ENCODE measurements around the gene LPAR5. TPM values are rescaled to one million over a fixed set of nuclear protein-coding genes. Genes with fewer than 3 reads are reported as not detected.
"Not testable (repeated sequence)": the region's sequence is repeated elsewhere in the genome, so short reads cannot be mapped to it uniquely, and the experiment has no call there.

The LPAR5 gene
- total RNA-seq, 1 experiment from 2014 or later, result 0.03 TPM

DNA sequence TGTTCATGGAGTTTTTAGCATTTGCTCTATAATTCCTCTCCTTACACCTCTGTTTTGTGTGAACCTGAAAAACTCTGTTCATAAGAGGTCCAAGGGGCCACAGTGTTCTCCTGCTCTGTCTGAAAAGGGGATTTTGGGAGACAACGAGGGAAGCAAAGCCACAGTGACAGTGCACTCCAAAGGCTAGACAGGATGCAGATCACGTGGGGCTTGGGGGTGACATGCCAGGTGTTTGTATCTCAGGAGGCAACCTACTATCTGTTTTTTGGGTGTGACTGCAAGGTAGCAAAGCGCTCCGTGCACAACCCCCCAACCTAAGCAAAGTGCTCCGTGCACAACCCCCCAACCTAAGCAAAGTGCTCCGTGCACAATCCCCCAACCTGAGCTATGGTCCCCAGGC, 23.5 kb downstream of the LPAR5 start:
- in situ Hi-C loops (cut with HindIII; ENCODE audit: low sequenced_read_pairs), result no loop called here
- peak; percentile 51 for DNase-seq (ENCODE audit: low spot score)

DNA sequence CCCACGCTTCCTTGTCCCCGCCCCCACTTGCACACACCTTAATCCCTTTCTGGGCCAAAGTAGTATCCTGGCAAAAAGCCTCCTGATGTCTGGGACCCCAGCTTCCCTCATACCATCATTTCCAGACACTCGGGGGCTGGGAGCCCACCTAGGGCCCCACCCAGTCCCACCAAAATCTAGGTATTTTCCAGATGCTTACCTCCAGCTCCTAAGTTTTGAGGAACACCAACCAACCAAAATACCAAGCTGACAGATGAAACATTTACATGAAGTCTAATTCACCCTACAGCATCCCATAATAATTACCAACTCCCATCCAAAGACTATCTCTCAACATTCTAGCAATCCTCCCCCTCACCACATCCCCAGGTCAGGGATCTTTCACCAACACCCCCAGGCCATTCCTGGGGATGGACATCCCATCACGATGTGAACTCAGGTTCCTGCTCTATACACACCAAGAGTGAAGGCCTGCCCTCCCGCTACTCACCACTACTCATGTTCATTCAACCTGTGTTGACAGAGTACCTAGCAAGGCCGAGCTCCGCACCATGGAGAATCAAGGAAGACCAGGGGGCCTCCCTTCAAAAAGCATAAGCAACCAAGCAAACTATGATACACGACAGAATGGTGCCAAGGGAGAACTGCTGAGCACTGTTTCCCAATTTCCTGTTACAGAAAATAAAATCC, 27.0 kb downstream of the LPAR5 start:
- in situ Hi-C loops (cut with HindIII; ENCODE audit: low sequenced_read_pairs), result no loop called here
- DNase-seq (ENCODE audit: low spot score), result peak; percentile 66

- in situ Hi-C loops (cut with HindIII; ENCODE audit: low sequenced_read_pairs), result no loop called here
- peak; percentile 93 for DNase-seq (ENCODE audit: low spot score)
Observed at GRCh38 chr12:6607751-6608591, 27.8 kb downstream of the LPAR5 start.

GRCh38 chr12:6606331-6607131, 29.2 kb downstream of the LPAR5 start:
- peak; percentile 40 for DNase-seq (ENCODE audit: low spot score)
- in situ Hi-C loops (cut with HindIII; ENCODE audit: low sequenced_read_pairs), result no loop called here

DNA sequence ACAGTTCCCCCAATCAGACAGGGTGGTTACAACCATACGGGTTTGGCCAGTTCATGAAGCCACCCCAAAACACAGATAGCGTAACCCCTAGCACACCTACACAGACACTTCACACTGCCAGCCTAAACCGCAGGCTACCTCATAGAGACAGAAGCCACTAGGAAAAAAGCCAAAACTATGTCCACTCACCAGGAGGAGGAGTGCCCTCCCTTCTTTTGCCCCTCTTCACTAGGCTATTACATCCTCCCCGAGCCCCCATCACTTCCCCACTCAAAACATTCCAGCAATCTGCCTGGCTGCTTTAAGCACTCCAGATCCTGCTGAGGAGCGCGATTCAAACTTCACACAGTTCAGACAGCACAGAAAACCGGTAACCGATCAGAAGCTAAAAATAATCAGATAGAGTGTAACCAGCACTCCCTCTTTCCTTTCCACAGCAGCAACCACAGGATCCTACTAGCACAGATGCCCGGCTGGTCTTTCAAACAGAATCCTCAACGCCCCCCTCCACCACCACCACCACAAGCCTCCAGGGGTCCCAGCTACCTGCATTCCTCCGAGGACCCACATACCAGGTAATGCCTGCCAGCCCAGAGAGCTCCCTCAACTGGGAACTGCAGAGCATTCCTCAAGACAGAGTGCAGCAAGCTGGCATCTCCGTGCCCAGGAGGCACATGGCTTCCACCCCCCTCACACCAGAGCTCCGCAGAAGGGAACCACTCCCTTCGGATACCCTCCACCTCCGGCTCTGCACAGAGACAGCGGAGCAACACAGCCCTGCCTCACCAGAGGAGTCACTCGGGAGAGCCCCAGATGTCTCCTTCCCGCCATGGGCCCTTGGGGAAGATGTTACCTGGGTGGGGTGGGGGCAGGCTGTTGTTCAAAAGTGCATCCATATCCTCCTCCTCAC, 30.1 kb downstream of the LPAR5 start:
- in situ Hi-C loops (cut with HindIII; ENCODE audit: low sequenced_read_pairs), result no loop called here

DNA sequence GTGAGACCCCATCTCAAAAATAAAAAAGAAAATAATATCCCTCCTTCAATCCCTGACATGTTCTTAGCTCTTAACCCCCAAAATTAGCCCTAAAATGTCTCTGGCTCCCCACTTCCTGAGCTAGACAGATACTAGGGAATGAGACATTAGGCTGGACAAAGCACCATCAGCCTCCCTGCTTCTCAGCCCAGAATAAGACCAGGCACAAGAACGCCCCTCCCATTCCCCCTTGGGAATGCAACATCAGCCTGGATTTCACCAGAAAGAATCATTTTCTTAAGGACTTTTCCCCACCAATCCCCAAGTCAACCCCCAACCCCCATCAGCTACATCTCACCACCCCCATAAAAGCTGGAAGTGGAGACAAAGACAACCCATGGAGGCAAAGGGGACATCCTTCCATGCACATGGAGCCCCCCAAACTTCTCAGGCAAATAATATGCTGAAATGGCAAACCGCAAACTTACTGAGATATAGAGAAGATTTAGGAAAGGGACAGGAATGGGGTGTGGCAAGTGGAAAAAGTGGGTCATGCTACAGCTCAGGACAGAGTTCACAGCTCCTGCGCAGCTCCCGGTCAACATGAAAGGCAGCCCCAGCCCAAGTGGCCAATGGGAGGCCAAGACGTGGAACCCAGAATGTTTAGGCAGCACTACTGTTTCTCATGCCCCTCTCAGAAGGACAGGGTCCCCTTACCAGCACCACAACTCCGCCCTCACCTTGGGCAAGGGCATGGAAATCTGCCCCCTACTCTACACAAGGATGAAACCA, 31.3 kb downstream of the LPAR5 start:
- in situ Hi-C loops (cut with HindIII; ENCODE audit: low sequenced_read_pairs), result no loop called here
- peak; percentile 23 for DNase-seq (ENCODE audit: low spot score)

More for the DNA sequence above, 30.1 kb downstream of the LPAR5 start:
- DNase-seq (ENCODE audit: low spot score), result peak; percentile 52

GRCh38 chr12:6603095-6603567, 32.6 kb downstream of the LPAR5 start:
- in situ Hi-C loops (cut with HindIII; ENCODE audit: low sequenced_read_pairs), result no loop called here
- peak; percentile 16 for DNase-seq (ENCODE audit: low spot score)

DNA sequence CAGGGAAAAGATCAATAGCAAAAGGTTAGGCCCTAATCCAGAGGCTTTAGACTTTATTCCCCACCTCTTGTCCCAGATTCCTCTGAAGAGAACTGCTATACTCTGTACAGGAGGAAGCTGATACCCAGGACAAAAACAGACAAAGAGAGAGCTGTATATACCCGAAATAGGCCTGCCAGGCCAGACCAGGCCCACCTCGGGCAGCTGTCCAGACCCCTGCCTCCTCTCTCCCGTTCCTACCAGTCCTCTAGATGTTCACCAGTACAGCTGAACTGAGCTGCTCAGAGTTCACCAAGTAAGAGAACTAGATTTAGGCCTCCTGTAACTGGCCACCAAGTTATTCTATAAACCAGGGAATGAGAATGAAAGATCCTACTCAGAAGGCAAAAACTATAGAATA, 33.2 kb downstream of the LPAR5 start:
- DNase-seq (ENCODE audit: low spot score), result no peak
- in situ Hi-C loops (cut with HindIII; ENCODE audit: low sequenced_read_pairs), result no loop called here

GRCh38 chr12:6595673-6596072, 40.1 kb downstream of the LPAR5 start:
- in situ Hi-C loops (cut with HindIII; ENCODE audit: low sequenced_read_pairs); DNase-seq (ENCODE audit: low spot score): not testable (repeated sequence)

GRCh38 chr12:6592087-6592486, 43.7 kb downstream of the LPAR5 start:
- in situ Hi-C loops (cut with HindIII; ENCODE audit: low sequenced_read_pairs), result no loop called here
- no peak for DNase-seq (ENCODE audit: low spot score)

- in situ Hi-C loops (cut with HindIII; ENCODE audit: low sequenced_read_pairs); DNase-seq (ENCODE audit: low spot score): not testable (repeated sequence)
Observed at GRCh38 chr12:6586569-6586968, 49.2 kb downstream of the LPAR5 start.

- in situ Hi-C loops (cut with HindIII; ENCODE audit: low sequenced_read_pairs), result no loop called here
- DNase-seq (ENCODE audit: low spot score), result no peak
Observed at GRCh38 chr12:6584293-6584692, 51.5 kb downstream of the LPAR5 start.

- DNase-seq (ENCODE audit: low spot score), result no peak
- in situ Hi-C loops (cut with HindIII; ENCODE audit: low sequenced_read_pairs), result no loop called here
Observed at GRCh38 chr12:6582959-6583358, 52.8 kb downstream of the LPAR5 start.

GRCh38 chr12:6582196-6582595, 53.6 kb downstream of the LPAR5 start:
- in situ Hi-C loops (cut with HindIII; ENCODE audit: low sequenced_read_pairs), result no loop called here
- no peak for DNase-seq (ENCODE audit: low spot score)

DNA sequence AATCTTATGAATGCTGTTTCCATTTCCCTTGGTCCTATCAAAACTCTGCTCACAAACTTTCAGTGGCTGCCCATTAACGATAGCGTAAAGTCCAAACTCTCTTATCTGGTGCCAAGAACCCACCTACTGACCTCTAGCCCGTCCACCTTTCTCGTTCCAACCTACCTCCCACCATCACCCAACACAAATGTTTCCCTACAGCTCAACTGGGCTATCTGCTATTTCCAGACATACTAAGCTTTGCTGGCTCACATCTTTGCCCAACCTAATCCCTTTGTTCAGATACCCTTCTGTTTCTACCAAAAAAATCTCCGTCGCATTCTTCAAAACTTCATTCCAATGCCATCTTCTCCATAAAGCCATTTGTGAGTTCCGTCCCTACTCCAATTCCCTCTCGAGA, 60.1 kb downstream of the LPAR5 start:
- DNase-seq (ENCODE audit: low spot score), result no peak
- in situ Hi-C loops (cut with HindIII; ENCODE audit: low sequenced_read_pairs), result no loop called here

DNA sequence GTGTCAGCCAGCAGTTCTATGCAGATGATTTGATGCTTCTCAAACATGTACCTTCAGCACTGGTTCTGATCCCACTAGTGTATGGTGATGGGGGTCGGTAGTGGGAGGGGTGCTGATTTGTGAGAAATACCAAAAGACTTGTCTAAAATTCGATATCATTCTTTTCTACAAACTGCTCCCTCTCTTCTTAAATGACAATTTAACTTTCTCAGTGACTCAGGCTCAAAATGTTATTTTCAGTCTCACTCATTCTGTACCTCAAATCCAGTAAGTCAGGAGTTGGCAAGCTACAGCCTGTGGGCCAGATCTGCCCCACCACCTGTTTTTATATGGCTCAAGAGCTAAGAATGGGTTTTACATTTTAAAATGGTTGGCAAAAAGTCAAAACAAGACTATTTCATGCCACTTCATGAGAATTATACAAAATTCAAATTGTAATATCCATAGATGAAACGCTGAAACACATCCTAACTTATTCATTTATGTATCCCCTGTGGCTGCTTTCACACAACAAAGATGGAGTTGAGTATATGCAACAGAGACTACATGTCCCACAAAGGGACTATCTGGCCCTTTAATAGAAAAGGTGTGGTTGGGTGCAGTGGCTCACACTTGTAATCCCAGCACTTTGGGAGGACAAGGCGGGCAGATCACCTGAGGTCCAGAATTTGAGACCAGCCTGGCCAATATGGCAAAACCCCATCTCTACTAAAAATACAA, 61.0 kb downstream of the LPAR5 start:
- DNase-seq (ENCODE audit: low spot score), result no peak
- in situ Hi-C loops (cut with HindIII; ENCODE audit: low sequenced_read_pairs), result no loop called here

DNA sequence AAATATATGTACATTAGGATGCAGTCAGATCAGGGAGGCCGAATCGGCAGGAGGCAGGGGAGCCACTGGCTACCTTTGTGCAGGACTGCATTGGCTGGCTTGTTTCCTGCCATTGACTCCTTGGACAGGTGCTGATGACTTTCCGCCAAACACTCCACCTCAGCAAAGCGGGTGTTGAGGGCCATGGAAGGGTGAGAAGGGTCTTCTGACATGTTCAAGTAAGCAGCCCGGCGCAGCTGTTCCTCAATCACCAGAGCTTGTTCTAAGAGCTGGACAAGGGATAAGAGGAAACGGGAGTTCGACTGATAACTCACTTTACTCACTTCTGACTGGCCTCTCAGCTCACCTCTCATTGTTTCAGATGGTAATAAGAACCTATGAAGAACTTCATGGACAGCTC, 62.8 kb downstream of the LPAR5 start:
- DNase-seq (ENCODE audit: low spot score), result no peak
- in situ Hi-C loops (cut with HindIII; ENCODE audit: low sequenced_read_pairs), result no loop called here

All from G401 (cell line).